GM23338 (cell line): Measurements from ENCODE around the gene KATNAL1. TPM values are rescaled to one million over a fixed set of nuclear protein-coding genes. Genes with fewer than 3 reads are reported as not detected.

Experiments used
- ATAC-seq: fragments of 200-7000 bp; cut with Tn5 transposase; 3 replicates; pipeline ENCODE4 v1.9.1; 2020
- DNase-seq: peaks from one replicate; pipeline ENCODE4 v3.0.0-alpha.2; 2015; ENCODE audit warnings: low spot score
- H2AFZ ChIP-seq: fragments of 200-600 bp; sonication (generic); 2 replicates; pipeline ENCODE4 v1.8.0; 2016; ENCODE audit warnings: antibody characterized with exemption, mild to moderate bottlenecking, moderate library complexity
- H3F3A ChIP-seq: fragments of 200-600 bp; sonication (generic); replicated peaks from 2 replicates; pipeline ENCODE4 v1.8.0; 2017; ENCODE audit warnings: antibody characterized with exemption, mixed run types, low read depth
- H3K27ac ChIP-seq: fragments of 200-600 bp; sonication (generic); 2 replicates; pipeline ENCODE4 v1.6.1; 2016; ENCODE audit warnings: low read depth
- H3K27me3 ChIP-seq: fragments of 200-600 bp; sonication (generic); 2 replicates; pipeline ENCODE4 v1.8.0; 2016; ENCODE audit warnings: mild to moderate bottlenecking, mixed run types, moderate library complexity; ENCODE audit not compliant: insufficient read depth
- H3K36me3 ChIP-seq: fragments of 200-600 bp; sonication (generic); 2 replicates; pipeline ENCODE4 v1.8.0; 2016; ENCODE audit warnings: mild to moderate bottlenecking; ENCODE audit not compliant: insufficient read depth
- H3K4me1 ChIP-seq: fragments of 200-600 bp; sonication (generic); 2 replicates; pipeline ENCODE4 v1.8.0; 2016; ENCODE audit warnings: mild to moderate bottlenecking, moderate library complexity; ENCODE audit not compliant: insufficient read depth
- H3K4me2 ChIP-seq: fragments of 200-600 bp; sonication (generic); 2 replicates; pipeline ENCODE4 v1.7.1; 2017; ENCODE audit warnings: mixed run types
- H3K4me3 ChIP-seq: fragments of 200-600 bp; sonication (generic); 2 replicates; pipeline ENCODE4 v1.6.1; 2016; ENCODE audit warnings: mixed run types
- H3K79me2 ChIP-seq: fragments of 200-600 bp; sonication (generic); replicated peaks from 2 replicates; pipeline ENCODE4 v1.8.0; 2017; ENCODE audit warnings: mild to moderate bottlenecking; ENCODE audit not compliant: insufficient read depth
- H3K9me2 ChIP-seq: fragments of 200-600 bp; sonication (generic); 2 replicates; pipeline ENCODE4 v1.8.0; 2017; ENCODE audit not compliant: insufficient read depth
- H4K20me1 ChIP-seq: fragments of 200-600 bp; sonication (generic); replicated peaks from 2 replicates; pipeline ENCODE4 v1.8.0; 2017; ENCODE audit warnings: mild to moderate bottlenecking; ENCODE audit not compliant: insufficient read depth
- H3K27ac Mint-ChIP-seq: 2 replicates; pipeline ENCODE4 v1.8.0; 2020; ENCODE audit warnings: inconsistent platforms, mild to moderate bottlenecking, moderate library complexity, mixed read lengths
- H3K27me3 Mint-ChIP-seq: 3 replicates; pipeline ENCODE4 v1.8.0; 2022; ENCODE audit warnings: low read depth, mild to moderate bottlenecking, moderate library complexity, mixed read lengths, inconsistent platforms; ENCODE audit not compliant: insufficient read depth, poor library complexity
- H3K36me3 Mint-ChIP-seq: 3 replicates; pipeline ENCODE4 v1.8.0; 2021; ENCODE audit warnings: low read depth, mild to moderate bottlenecking, inconsistent platforms, moderate library complexity, mixed read lengths
- H3K4me1 Mint-ChIP-seq: 3 replicates; pipeline ENCODE4 v1.8.0; 2020; ENCODE audit warnings: mild to moderate bottlenecking, inconsistent platforms, mixed read lengths
- H3K4me3 Mint-ChIP-seq: 3 replicates; pipeline ENCODE4 v1.8.0; 2021; ENCODE audit warnings: moderate library complexity, mild to moderate bottlenecking, inconsistent platforms, mixed read lengths
- H3K9me3 Mint-ChIP-seq: 3 replicates; pipeline ENCODE4 v1.8.0; 2020; ENCODE audit warnings: moderate library complexity, mild to moderate bottlenecking, inconsistent platforms, mixed read lengths
- CREB1 ChIP-seq: fragments of 250-450 bp; sonication (Bioruptor Pico); IDR thresholded peaks from 2 replicates; pipeline ENCODE4 v1.5.0; 2020; ENCODE audit warnings: low read depth, mild to moderate bottlenecking, moderate library complexity
- EZH2 ChIP-seq: fragments of 200-600 bp; sonication (generic); IDR thresholded peaks from one replicate; pipeline ENCODE4 v1.8.0; 2017; ENCODE audit warnings: antibody characterized with exemption, mild to moderate bottlenecking, low read depth; ENCODE audit not compliant: unreplicated experiment
- EZH2phosphoT487 ChIP-seq: fragments of 200-600 bp; sonication (generic); IDR thresholded peaks from one replicate; pipeline ENCODE4 v1.8.1; 2018; ENCODE audit warnings: antibody characterized with exemption; ENCODE audit not compliant: unreplicated experiment
- JUNB ChIP-seq: IDR thresholded peaks from one replicate; pipeline ENCODE4 v1.6.1; 2016; ENCODE audit warnings: antibody characterized with exemption; ENCODE audit not compliant: unreplicated experiment
- NANOG ChIP-seq: IDR thresholded peaks from 2 replicates; pipeline ENCODE4 v1.6.1; 2016; ENCODE audit warnings: antibody characterized with exemption, borderline replicate concordance
- POLR2AphosphoS5 ChIP-seq: IDR thresholded peaks from 2 replicates; pipeline ENCODE4 v1.6.1; 2016; ENCODE audit warnings: antibody characterized with exemption, low read depth
- STAT1 ChIP-seq: IDR thresholded peaks from one replicate; pipeline ENCODE4 v1.6.1; 2016; ENCODE audit warnings: antibody characterized with exemption; ENCODE audit not compliant: unreplicated experiment
- ZNF114 ChIP-seq: fragments of 250-450 bp; sonication (Bioruptor Pico); IDR thresholded peaks from 2 replicates; pipeline ENCODE4 v1.5.0; 2020; ENCODE audit warnings: mild to moderate bottlenecking, moderate library complexity
- ZNF331 ChIP-seq: fragments of 250-450 bp; sonication (Bioruptor Pico); IDR thresholded peaks from 2 replicates; pipeline ENCODE4 v1.5.0; 2020; ENCODE audit warnings: low read depth, mild to moderate bottlenecking, moderate library complexity
- polyA plus RNA-seq: library from polyadenylated mRNA; unstranded; fragments of >200 nt; fragmentation: Nextera tagmentation; extraction: Ambion mirVana; gene quantifications from 2 replicates; pipeline ENCODE4 v1.2.1, GENCODE V29; 2016
- total RNA-seq: library from RNA; depleted of rRNA; stranded (reverse); fragments of >200 nt; shearing (Covaris generic); gene quantifications from 2 replicates; pipeline ENCODE4 v1.2.3, GENCODE V29; 2014
- TF ChIP-seq, protein P1 (sequence below): IDR thresholded peaks from 2 replicates; pipeline ENCODE4 v1.6.1; 2016; ENCODE audit warnings: antibody characterized with exemption
- TF ChIP-seq, protein P2 (sequence below), 2 experiments: fragments of 200-600 bp in 1 of 2; sonication (generic) in 1 of 2; conservative IDR thresholded peaks; 2 replicates each; pipeline versions ENCODE4 v1.5.1 to v1.6.1; 2016 to 2017; ENCODE audit warnings: antibody characterized with exemption in 2 of 2, low read depth in 2 of 2, mild to moderate bottlenecking in 2 of 2, moderate library complexity in 1 of 2
- TF ChIP-seq, protein P3 (sequence below): IDR thresholded peaks from one replicate; pipeline ENCODE4 v1.6.1; 2018; ENCODE audit warnings: antibody characterized with exemption; ENCODE audit not compliant: unreplicated experiment
- TF ChIP-seq, protein P4 (sequence below): fragments of 250-450 bp; sonication (Bioruptor Pico); IDR thresholded peaks from 2 replicates; pipeline ENCODE4 v1.5.0; 2020; ENCODE audit warnings: mild to moderate bottlenecking, moderate library complexity

KATNAL1 gene
- total and polyA plus RNA-seq, 2 experiments from 2014 or later = 6.1 to 11.5 TPM

DNA sequence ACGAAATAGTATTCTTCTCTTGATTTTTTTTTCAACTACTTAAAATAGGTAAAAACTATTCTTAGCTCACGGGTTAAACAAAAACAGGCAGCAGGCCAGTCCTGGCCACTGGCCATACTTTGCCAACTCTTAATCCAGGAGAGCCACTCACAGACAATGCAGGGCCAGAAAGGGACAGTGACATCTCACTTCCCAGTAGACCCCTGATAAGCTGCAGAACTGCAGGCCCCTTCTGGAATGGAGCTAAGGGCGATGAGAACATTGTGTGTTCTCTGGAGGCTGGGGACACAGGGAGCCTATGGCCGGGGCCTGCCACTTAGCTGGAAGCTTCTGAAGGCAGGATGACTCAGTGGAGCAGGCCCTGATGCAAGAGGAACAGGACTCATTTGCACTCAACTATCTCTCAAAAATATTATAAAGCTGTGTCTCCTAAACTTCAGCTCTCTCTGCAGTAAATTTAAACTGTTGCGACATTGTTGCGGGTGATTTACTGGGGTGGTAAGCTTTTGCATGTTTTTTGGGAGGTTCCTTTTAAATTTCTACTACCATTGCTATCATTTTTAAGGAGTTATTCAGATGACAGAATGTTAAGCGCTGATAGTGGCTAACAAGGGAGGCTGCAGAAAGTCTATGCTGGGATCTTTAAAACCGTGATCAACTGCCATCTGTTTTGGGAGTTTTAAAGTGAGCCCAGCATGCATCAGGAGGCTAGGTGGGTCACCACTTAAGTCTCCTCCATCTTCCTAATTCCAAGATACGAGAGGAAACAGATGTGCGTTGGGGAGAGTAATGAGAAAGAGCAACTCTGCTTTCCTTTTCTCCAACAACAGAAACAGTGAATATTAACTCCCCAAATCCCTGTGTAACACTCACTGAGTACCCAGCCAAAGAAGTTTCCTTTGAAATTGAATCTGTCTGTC lies 33.2 kb upstream of the KATNAL1 start:
- ATAC-seq (no peak), DNase-seq (no peak)
- no peak overlapping the region for H3K27ac ChIP-seq
- H3K4me1 ChIP-seq = peaks cover 13% of the 10 kb centered on the region
- Mint-ChIP-seq H3K4me1 (peaks cover 13% of the 10 kb centered on the region), H3K4me3 (no peak overlapping the region), H3K9me3 (no peaks in the 10 kb centered on the region), H3K27me3 (no peaks in the 10 kb centered on the region), H3K36me3 (no peaks in the 10 kb centered on the region), H3K27ac (0 out of 2 replicates have a peak overlapping the region, but pooled peaks have one; percentile 13)
- H3K79me2 ChIP-seq = no peaks in the 10 kb centered on the region
- no peaks in the 10 kb centered on the region for H4K20me1 ChIP-seq
- no peaks in the 10 kb centered on the region for H3K36me3 ChIP-seq
- no peak overlapping the region for H3K4me2 ChIP-seq
- no peaks in the 10 kb centered on the region for H3F3A ChIP-seq
- H3K9me2 ChIP-seq = peaks cover 22% of the 10 kb centered on the region; the same call in 1 of the 2 replicates
- no peak overlapping the region for H3K4me3 ChIP-seq
- H3K27me3 ChIP-seq = no peaks in the 10 kb centered on the region
- H2AFZ ChIP-seq = peak overlapping the region; percentile 86
- no peak for TF ChIP-seq POLR2AphosphoS5
- TF ChIP-seq, protein P1, sequence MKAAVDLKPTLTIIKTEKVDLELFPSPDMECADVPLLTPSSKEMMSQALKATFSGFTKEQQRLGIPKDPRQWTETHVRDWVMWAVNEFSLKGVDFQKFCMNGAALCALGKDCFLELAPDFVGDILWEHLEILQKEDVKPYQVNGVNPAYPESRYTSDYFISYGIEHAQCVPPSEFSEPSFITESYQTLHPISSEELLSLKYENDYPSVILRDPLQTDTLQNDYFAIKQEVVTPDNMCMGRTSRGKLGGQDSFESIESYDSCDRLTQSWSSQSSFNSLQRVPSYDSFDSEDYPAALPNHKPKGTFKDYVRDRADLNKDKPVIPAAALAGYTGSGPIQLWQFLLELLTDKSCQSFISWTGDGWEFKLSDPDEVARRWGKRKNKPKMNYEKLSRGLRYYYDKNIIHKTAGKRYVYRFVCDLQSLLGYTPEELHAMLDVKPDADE = no peak
- no peak for TF ChIP-seq ZNF114 (CRISPR knock-in tag)
- TF ChIP-seq, protein P2, sequence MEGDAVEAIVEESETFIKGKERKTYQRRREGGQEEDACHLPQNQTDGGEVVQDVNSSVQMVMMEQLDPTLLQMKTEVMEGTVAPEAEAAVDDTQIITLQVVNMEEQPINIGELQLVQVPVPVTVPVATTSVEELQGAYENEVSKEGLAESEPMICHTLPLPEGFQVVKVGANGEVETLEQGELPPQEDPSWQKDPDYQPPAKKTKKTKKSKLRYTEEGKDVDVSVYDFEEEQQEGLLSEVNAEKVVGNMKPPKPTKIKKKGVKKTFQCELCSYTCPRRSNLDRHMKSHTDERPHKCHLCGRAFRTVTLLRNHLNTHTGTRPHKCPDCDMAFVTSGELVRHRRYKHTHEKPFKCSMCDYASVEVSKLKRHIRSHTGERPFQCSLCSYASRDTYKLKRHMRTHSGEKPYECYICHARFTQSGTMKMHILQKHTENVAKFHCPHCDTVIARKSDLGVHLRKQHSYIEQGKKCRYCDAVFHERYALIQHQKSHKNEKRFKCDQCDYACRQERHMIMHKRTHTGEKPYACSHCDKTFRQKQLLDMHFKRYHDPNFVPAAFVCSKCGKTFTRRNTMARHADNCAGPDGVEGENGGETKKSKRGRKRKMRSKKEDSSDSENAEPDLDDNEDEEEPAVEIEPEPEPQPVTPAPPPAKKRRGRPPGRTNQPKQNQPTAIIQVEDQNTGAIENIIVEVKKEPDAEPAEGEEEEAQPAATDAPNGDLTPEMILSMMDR (conservative IDR thresholded peaks at IDR 0.05; ENCODE audit: low read depth in 2 of 2) = no peak
- TF ChIP-seq JUNB = no peak
- no peak for TF ChIP-seq ZNF331 (CRISPR knock-in tag)
- TF ChIP-seq STAT1 = no peak
- TF ChIP-seq EZH2phosphoT487 = no peak
- TF ChIP-seq EZH2 = no peak
- TF ChIP-seq, protein P3, sequence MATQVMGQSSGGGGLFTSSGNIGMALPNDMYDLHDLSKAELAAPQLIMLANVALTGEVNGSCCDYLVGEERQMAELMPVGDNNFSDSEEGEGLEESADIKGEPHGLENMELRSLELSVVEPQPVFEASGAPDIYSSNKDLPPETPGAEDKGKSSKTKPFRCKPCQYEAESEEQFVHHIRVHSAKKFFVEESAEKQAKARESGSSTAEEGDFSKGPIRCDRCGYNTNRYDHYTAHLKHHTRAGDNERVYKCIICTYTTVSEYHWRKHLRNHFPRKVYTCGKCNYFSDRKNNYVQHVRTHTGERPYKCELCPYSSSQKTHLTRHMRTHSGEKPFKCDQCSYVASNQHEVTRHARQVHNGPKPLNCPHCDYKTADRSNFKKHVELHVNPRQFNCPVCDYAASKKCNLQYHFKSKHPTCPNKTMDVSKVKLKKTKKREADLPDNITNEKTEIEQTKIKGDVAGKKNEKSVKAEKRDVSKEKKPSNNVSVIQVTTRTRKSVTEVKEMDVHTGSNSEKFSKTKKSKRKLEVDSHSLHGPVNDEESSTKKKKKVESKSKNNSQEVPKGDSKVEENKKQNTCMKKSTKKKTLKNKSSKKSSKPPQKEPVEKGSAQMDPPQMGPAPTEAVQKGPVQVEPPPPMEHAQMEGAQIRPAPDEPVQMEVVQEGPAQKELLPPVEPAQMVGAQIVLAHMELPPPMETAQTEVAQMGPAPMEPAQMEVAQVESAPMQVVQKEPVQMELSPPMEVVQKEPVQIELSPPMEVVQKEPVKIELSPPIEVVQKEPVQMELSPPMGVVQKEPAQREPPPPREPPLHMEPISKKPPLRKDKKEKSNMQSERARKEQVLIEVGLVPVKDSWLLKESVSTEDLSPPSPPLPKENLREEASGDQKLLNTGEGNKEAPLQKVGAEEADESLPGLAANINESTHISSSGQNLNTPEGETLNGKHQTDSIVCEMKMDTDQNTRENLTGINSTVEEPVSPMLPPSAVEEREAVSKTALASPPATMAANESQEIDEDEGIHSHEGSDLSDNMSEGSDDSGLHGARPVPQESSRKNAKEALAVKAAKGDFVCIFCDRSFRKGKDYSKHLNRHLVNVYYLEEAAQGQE = no peak
- TF ChIP-seq, protein P4, sequence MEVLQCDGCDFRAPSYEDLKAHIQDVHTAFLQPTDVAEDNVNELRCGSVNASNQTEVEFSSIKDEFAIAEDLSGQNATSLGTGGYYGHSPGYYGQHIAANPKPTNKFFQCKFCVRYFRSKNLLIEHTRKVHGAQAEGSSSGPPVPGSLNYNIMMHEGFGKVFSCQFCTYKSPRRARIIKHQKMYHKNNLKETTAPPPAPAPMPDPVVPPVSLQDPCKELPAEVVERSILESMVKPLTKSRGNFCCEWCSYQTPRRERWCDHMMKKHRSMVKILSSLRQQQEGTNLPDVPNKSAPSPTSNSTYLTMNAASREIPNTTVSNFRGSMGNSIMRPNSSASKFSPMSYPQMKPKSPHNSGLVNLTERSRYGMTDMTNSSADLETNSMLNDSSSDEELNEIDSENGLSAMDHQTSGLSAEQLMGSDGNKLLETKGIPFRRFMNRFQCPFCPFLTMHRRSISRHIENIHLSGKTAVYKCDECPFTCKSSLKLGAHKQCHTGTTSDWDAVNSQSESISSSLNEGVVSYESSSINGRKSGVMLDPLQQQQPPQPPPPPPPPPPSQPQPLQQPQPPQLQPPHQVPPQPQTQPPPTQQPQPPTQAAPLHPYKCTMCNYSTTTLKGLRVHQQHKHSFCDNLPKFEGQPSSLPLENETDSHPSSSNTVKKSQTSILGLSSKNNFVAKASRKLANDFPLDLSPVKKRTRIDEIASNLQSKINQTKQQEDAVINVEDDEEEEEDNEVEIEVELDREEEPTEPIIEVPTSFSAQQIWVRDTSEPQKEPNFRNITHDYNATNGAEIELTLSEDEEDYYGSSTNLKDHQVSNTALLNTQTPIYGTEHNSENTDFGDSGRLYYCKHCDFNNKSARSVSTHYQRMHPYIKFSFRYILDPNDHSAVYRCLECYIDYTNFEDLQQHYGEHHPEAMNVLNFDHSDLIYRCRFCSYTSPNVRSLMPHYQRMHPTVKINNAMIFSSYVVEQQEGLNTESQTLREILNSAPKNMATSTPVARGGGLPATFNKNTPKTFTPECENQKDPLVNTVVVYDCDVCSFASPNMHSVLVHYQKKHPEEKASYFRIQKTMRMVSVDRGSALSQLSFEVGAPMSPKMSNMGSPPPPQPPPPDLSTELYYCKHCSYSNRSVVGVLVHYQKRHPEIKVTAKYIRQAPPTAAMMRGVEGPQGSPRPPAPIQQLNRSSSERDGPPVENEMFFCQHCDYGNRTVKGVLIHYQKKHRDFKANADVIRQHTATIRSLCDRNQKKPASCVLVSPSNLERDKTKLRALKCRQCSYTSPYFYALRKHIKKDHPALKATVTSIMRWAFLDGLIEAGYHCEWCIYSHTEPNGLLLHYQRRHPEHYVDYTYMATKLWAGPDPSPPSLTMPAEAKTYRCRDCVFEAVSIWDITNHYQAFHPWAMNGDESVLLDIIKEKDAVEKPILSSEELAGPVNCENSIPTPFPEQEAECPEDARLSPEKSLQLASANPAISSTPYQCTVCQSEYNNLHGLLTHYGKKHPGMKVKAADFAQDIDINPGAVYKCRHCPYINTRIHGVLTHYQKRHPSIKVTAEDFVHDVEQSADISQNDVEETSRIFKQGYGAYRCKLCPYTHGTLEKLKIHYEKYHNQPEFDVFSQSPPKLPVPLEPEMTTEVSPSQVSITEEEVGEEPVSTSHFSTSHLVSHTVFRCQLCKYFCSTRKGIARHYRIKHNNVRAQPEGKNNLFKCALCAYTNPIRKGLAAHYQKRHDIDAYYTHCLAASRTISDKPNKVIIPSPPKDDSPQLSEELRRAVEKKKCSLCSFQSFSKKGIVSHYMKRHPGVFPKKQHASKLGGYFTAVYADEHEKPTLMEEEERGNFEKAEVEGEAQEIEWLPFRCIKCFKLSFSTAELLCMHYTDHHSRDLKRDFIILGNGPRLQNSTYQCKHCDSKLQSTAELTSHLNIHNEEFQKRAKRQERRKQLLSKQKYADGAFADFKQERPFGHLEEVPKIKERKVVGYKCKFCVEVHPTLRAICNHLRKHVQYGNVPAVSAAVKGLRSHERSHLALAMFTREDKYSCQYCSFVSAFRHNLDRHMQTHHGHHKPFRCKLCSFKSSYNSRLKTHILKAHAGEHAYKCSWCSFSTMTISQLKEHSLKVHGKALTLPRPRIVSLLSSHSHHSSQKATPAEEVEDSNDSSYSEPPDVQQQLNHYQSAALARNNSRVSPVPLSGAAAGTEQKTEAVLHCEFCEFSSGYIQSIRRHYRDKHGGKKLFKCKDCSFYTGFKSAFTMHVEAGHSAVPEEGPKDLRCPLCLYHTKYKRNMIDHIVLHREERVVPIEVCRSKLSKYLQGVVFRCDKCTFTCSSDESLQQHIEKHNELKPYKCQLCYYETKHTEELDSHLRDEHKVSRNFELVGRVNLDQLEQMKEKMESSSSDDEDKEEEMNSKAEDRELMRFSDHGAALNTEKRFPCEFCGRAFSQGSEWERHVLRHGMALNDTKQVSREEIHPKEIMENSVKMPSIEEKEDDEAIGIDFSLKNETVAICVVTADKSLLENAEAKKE (CRISPR knock-in tag) = no peak
- TF ChIP-seq NANOG = no peak
- no peak for TF ChIP-seq CREB1
